ENCODE measurements around the gene PRDX1.

The PRDX1 gene

DNA sequence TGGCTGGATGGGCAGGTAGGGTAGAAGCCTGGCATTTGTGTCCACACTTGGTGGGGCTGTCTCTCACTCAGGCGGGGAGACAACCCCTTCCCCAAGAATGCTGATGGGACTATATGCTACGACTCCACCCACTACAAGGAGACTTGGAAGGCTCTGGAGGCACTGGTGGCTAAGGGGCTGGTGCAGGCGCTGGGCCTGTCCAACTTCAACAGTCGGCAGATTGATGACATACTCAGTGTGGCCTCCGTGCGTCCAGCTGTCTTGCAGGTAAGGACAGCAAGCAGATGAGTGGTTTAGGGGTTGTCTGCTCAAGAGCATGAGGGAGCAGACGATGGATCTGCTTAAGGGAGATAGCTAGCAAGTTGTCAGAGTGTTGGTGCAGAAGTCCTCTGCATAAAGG lies 46.2 kb upstream of the PRDX1 start:
- H3K4me3 ChIP-seq (ENCODE audit: low read depth, low read length) = no peak overlapping the region

DNA sequence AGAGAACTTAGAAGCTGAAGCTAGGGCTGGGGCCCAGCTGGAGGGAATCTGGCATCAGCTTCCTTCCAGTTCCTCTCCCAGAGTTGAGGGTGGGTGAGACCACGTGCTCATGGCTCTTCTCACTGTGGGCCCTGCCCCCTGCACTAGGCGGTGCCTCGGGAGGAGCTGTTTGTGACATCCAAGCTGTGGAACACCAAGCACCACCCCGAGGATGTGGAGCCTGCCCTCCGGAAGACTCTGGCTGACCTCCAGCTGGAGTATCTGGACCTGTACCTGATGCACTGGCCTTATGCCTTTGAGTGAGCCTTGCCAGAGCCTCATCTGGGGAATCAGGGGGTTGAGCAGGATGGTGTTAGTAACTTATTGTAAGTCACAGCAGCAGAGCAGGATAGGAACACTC lies 45.0 kb upstream of the PRDX1 start:
- H3K9me3 ChIP-seq (ENCODE audit: severe bottlenecking) = no peaks in the 10 kb centered on the region
- H3K36me3 ChIP-seq = peaks cover 91% of the 10 kb centered on the region
- H3K27ac ChIP-seq = no peak overlapping the region
- H3K4me3 ChIP-seq (ENCODE audit: low read depth, low read length) = no peak overlapping the region
- TF ChIP-seq, protein P1, sequence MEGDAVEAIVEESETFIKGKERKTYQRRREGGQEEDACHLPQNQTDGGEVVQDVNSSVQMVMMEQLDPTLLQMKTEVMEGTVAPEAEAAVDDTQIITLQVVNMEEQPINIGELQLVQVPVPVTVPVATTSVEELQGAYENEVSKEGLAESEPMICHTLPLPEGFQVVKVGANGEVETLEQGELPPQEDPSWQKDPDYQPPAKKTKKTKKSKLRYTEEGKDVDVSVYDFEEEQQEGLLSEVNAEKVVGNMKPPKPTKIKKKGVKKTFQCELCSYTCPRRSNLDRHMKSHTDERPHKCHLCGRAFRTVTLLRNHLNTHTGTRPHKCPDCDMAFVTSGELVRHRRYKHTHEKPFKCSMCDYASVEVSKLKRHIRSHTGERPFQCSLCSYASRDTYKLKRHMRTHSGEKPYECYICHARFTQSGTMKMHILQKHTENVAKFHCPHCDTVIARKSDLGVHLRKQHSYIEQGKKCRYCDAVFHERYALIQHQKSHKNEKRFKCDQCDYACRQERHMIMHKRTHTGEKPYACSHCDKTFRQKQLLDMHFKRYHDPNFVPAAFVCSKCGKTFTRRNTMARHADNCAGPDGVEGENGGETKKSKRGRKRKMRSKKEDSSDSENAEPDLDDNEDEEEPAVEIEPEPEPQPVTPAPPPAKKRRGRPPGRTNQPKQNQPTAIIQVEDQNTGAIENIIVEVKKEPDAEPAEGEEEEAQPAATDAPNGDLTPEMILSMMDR (IDR thresholded peaks at IDR 0.05; ENCODE audit: low read depth, low read length) = no peak
- H3K27me3 ChIP-seq (ENCODE audit: insufficient read depth, low read depth, severe bottlenecking) = no peaks in the 10 kb centered on the region
- no peak for DNase-seq

More for the DNA sequence above, 46.2 kb upstream of the PRDX1 start:
- H3K9me3 ChIP-seq (ENCODE audit: severe bottlenecking) = no peaks in the 10 kb centered on the region
- TF ChIP-seq, protein P1 (IDR thresholded peaks at IDR 0.05; ENCODE audit: low read depth, low read length) = no peak
- no peaks in the 10 kb centered on the region for H3K27me3 ChIP-seq (ENCODE audit: insufficient read depth, low read depth, severe bottlenecking)
- DNase-seq = no peak
- H3K36me3 ChIP-seq = peaks cover 80% of the 10 kb centered on the region
- no peak overlapping the region for H3K27ac ChIP-seq

DNA sequence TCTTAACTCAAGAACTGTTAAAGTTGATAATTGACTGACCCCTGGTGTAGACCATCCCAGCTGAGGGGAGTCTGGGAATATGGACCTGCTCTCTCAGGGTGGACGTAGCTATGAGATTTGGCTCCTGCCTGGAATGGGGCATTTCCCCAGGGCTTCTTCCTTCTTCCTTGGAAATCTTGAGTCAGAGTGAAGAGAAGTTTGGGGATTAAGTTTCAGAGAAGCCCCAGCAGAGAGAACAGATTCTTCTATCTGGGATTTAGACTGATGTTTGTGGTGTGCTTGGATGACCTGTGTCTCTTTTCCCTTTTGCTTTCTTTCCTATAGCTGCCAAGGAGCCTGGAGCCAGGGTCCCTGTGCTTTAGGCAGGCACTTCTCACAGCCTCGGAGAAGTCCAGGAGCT lies 42.2 kb upstream of the PRDX1 start:
- Histone ChIP-seq H3K4me3 (ENCODE audit: low read depth, low read length) (no peak overlapping the region), H3K36me3 (peaks cover 88% of the 10 kb centered on the region)

DNA sequence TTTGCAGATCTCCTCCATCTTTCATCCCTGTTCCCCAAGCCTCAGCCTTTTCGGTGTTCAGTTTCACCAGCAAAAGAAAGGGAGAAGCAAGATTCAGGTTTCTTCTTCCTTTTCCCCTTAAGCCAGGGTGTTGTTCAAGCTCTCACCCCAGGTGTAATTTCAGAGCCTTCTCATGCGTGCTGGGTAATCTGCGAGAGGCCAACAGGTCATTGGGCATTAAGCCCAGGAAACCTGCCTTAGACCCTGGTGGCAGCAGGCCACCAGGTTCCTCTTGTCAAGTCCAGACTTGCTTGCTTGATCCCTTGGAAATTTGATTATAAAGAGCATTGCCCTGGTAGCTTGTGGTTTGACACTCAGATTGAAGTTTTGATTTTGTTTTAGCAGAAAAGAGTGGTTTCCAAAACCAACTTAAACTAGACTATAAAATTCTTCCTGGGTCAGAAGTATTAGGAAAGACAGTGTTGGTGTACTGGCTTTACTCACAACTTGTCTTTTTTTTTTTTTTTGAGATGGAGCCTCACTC lies 35.8 kb upstream of the PRDX1 start:
- Histone ChIP-seq H3K36me3 (peaks cover 81% of the 10 kb centered on the region), H3K9me3 (ENCODE audit: severe bottlenecking) (no peaks in the 10 kb centered on the region), H3K27ac (peak overlapping the region; percentile 75), H3K4me3 (ENCODE audit: low read depth, low read length) (no peak overlapping the region), H3K27me3 (ENCODE audit: insufficient read depth, low read depth, severe bottlenecking) (no peaks in the 10 kb centered on the region)
- TF ChIP-seq, protein P1 (IDR thresholded peaks at IDR 0.05; ENCODE audit: low read depth, low read length) = no peak
- DNase-seq = peak; percentile 85

More for the DNA sequence above, 42.2 kb upstream of the PRDX1 start:
- no peak for DNase-seq
- Histone ChIP-seq H3K9me3 (ENCODE audit: severe bottlenecking) (no peaks in the 10 kb centered on the region), H3K27me3 (ENCODE audit: insufficient read depth, low read depth, severe bottlenecking) (no peaks in the 10 kb centered on the region), H3K27ac (peak overlapping the region; percentile 53)
- TF ChIP-seq, protein P1 (IDR thresholded peaks at IDR 0.05; ENCODE audit: low read depth, low read length) = no peak

DNA sequence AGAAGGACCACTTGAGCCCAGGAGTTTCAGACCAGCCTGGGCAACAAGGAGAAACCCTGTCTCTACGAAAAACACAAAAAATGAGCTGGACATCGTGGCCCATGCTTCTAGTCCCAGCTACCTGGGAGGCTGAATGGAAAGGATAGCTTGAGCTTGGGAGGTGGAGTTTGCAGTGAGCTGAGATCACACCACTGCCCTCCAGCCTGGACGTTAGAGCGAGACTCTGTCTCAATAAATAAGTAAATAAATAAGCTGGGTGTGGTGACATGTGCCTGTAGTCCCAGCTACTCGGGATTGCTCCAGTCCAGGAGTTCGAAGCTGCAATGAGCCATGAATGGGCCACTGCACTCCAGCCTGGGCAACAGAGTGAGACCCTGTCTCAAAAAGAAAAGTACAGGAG lies 32.5 kb upstream of the PRDX1 start:
- TF ChIP-seq, protein P1 (IDR thresholded peaks at IDR 0.05; ENCODE audit: low read depth, low read length) = no peak
- Histone ChIP-seq H3K27me3 (ENCODE audit: insufficient read depth, low read depth, severe bottlenecking) (no peaks in the 10 kb centered on the region), H3K4me3 (ENCODE audit: low read depth, low read length) (no peak overlapping the region), H3K9me3 (ENCODE audit: severe bottlenecking) (no peaks in the 10 kb centered on the region), H3K36me3 (peaks cover 61% of the 10 kb centered on the region), H3K27ac (no peak overlapping the region)
- no peak for DNase-seq

DNA sequence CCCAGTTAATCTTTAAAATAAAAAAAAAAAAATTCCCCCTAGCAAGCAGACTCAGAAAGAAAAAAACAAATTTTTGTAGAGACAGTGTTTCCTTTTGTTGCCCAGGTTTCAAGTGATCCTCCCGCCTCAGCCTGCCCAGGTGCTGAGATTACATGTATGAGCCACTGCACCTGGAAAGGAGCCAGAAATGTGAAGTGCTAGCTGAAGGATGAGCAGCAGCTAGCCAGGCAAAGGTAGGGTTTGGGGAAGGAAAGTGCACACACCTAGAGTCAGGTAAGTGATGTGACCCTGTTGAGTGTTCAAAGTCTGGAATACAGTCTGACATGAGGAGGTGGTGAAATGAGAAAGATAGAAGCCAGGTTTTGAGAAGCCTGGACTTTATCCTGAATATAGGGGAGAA lies 30.6 kb upstream of the PRDX1 start:
- H3K36me3 ChIP-seq = peaks cover 53% of the 10 kb centered on the region
- H3K27ac ChIP-seq = no peak overlapping the region
- no peak for DNase-seq
- TF ChIP-seq, protein P1 (IDR thresholded peaks at IDR 0.05; ENCODE audit: low read depth, low read length) = no peak
- H3K9me3 ChIP-seq (ENCODE audit: severe bottlenecking) = no peaks in the 10 kb centered on the region
- H3K27me3 ChIP-seq (ENCODE audit: insufficient read depth, low read depth, severe bottlenecking) = no peaks in the 10 kb centered on the region
- H3K4me3 ChIP-seq (ENCODE audit: low read depth, low read length) = no peak overlapping the region
